GM19463 (cell line): ENCODE results near the gene HOXD9.

Experiments used
- ATAC-seq: cut with Tn5 transposase; IDR thresholded peaks from one replicate; pipeline ENCODE4 v1.9.1; 2021; ENCODE audit warnings: mild to moderate bottlenecking, moderate library complexity; ENCODE audit not compliant: unreplicated experiment

The HOXD9 gene

DNA sequence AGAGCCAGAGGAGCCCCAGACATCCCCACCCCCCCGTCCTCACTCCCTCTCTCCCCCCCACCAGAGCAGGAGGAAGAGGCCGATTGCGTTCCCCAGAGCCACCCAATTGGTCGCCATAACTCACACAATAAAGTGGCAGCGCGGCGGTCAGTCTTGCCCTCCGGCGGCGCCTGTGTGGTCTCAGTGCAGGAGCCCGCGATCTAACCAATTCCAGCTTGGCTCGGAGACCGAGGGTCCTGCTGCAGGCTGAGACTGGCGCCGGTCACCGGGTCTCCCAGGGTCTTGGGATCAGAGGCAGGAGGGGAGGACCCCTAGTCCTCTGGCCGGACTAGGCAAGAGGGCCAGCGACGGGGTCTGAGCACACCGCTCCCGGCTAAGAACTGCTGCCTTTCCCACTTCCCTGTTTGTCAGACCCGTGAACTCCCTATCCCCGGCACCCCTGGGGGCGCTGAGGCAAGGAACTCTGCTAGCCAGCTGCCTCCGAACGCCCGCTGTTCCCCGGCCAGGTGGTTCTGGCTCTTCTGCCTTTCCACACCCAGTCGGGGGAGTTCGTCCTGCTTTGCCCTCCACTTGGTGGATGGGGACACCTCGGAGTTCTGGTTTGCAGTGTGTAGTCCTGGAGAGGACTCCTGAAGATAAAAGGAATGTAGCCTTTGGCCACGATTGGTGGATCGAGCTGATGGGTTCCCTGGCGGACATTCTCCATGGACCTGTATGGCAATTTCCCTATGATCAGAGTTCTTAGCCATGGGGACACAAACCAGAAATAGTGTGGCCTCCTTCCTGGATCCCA, 24.0 kb upstream of the HOXD9 start:
- no peak for ATAC-seq

DNA sequence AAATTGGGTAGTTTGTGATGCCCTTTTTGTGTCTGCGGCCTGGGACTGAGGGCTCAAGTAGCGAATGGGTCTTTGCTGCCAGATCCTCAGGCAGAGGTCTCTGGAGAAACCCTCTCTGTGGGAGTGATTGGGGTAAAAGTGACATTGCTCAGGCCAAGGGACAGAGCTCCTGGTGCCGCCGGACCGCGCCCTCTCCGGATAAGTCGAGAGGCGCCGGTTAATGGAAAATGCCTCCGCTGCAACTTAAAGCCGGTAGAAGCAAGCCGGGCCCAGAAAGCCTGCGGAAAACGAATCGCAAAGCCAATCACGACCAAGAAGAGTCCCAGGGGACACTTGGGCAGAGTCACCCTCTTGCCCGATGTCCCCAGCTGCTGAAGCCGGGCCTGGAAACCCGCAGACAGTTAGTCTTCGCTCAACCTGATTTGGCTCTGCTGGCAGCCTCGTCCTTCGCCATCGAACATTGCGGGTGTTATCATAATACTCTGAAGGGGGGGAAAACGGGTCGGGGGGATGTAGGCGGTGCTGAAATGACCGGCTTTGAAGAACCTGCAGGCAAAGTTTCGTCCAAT, 23.3 kb upstream of the HOXD9 start:
- ATAC-seq: no peak

- no peak for ATAC-seq
Observed at GRCh38 chr2:176099728-176100546, 22.6 kb upstream of the HOXD9 start, which contains the start of gene HOXD12. Gene HOXD12, plus strand, starts transcription at chr2:176099795. Its CDS starts 7 bp downstream, at chr2:176099802.

DNA sequence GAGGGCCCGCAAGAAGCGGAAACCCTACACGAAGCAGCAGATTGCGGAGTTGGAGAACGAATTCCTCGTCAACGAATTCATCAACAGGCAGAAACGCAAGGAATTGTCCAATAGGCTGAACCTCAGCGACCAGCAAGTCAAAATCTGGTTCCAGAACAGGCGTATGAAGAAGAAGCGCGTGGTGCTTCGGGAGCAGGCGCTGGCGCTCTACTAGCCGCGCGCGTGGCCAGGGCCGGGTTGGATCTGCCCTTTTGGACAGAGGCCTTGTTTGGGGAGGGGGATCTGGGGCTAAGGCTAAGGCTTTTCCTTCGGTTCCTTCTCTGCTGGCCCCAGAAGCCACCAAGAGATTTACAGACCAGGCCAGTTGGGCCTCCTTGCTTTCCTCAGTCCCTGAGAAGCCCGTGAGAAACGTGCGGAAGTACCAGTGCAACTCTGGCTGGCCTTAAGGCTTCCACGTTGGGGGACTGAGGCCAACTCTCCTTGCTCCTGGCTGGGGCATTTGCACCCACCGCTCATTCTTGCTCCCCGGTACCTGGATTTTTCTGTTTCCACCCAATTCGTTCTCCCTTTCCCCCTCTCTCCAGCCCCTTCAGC, 21.9 kb upstream of the HOXD9 start:
- no peak for ATAC-seq

DNA sequence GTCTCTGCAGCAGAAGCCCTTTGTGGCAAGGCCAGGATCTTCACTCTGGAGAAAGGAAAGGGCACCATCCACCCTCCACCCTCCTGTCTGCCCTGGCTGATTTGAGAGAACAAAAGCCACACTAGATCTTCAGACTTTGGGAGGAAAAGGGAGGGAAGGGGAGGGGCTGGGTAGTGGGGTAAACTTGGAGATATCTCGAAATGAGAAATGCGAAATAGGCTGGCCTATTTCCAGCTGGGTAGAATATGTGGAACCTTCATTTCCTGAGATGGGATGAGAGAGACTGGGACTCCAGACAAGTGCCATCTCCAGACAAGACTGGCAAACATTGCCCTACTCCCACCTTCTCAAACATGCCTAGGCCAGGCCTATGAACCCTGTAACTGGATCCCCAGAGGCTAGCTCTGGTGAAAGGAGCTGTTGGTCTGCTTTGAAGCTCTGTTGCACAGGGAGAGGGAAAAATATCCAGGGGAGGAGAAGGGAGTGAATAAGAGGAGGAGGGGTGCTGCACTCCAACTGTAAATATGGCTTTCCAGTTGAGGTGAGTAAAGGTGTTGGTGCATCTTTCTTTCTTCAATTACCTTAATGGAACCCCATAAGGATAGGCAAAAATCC, 21.2 kb upstream of the HOXD9 start:
- ATAC-seq: no peak

- no peak for ATAC-seq
Observed at GRCh38 chr2:176101842-176102241, 20.7 kb upstream of the HOXD9 start.

GRCh38 chr2:176102309-176102866, 20.1 kb upstream of the HOXD9 start:
- ATAC-seq: no peak

DNA sequence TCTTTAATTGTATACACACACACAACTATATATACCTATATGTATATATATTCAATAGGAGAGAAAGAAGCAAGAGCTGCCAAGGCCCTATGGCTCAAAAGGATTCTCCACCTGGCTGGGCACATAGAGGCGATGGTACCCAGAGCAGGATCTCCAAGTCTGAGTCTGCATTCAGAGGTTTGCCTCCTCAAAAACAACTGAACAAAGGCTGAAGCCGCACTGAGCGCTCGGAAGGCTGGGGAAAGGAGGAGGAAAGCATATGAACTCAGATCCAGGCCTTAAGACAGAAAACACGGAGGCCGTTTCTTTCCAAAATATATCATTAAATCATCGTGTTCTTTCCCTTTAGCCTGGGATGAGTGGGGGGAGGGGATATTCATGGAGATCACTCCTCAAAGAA, 19.3 kb upstream of the HOXD9 start:
- ATAC-seq: no peak

GRCh38 chr2:176103742-176104315, 18.7 kb upstream of the HOXD9 start:
- no peak for ATAC-seq

DNA sequence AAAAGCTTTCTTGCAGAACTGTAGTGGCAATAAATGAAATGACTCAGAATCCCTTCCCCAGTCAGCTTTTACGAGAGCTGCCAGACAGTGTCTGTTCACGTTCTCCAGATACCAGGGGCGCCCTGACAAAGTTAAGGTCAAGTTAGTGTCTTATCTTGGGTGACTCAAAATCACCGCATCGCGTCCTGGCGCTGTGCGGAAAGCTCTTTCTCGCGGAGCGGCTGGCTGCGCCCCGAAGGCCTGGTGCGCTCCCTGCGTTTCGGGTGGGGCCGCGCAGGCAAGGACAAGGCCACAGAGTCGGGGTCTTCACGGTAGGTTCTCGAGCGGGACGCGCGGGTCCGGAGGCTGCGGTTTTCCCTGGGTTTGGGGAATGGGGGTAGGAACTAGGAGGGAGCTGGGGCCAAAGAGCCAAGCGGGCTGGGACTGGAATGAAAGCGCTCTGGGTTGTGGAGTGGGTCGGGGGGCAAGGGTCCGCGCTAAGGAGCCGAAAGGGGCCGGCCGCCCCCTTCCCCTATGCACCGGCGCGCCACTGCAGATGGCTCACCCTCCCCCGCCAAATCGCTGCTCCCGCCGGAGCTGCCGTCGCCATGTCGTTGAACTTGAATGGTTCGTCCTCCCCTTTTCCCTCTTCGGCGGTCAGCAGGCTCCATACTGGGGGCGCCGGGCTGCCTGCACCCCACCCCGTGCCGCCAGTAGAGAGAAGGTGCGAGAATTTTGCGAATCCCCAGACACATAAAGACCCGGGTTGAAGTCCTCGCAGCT, 18.0 kb upstream of the HOXD9 start:
- ATAC-seq: no peak

- ATAC-seq: no peak
Observed at GRCh38 chr2:176105078-176105729, 17.3 kb upstream of the HOXD9 start.

DNA sequence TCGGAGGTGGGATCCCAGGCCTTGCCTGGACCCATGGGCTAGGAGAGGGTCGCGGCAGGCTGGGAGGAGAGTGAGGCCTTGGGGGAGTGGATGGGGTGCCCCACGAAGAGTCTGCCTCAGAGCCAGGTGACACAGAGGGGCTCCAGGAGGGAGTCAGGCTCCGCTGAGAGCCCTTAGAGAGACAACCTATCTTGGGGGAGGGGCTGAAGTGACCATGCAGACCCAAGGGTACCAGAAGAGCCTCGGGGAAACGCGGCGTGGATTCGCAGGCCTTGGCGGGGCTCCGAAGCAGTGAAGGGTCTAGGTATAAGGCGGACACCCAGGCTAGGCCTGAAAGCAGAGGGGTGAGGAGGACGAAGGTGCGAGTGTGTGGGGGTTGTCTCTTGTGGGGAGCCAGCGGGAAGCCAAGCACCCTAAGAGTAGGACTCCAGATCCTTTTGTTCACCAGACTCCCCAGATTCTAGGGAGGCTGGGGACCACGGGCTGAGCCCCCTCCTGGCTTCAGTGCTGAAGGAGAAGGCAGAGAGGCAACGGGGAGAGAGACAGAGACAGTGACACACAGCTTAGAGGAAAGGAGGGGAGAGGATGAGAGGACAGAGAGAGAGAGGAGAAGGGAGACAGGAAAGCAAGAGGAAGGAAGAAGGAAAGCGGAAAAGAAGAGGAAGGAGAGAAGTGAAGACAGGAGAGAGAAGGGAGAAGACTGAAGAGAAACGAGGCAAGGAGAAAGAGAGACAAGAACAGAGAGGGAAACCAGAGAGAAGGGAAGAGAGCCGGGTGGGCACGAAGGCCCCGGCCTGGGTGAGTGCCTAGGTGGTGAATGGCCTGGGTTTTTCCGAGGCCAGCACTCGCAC, 16.6 kb upstream of the HOXD9 start:
- ATAC-seq: no peak

DNA sequence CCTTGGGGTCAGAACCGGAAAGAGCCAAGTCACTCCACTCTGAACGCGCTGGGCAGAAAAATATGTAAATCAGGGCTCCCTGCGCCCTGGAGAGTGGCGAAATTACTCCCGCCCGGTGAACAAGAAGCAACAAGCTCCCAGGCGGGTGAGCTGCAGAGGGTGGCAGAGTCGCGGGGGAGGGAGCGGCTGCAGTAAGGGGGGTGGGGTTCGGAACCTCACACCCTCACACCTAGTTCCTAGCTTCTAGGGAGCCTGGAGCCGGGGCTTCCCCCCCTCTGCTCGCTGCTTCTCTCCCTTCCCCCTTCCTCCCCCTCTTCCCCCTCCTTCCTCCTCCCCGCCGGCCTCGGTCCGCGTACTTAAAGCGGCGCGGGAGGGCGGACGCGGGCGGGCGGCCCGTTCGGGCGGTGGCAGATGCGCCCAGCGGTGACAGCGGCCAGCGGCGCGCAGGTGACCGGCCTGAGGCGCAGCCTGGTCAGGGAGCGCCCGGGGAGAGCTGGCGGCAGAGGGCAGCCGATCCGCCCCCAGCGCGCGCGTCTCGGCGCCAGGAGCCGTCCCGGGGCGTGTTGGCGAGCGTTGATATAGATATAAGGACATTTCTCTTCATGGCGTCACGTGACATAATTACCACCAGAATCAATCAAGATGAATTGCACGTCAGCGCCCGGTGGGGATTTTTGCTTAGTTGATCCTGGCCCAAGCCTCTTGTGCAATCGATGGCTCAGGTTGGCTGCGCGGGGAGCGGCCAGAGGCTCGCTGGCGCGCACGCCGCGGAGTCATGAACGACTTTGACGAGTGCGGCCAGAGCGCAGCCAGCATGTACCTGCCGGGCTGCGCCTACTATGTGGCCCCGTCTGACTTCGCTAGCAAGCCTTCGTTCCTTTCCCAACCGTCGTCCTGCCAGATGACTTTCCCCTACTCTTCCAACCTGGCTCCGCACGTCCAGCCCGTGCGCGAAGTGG, 15.7 kb upstream of the HOXD9 start, which contains the start of gene HOXD11:
HOXD11 (plus strand) TSS at position 700 of the 959 bp plus-strand sequence; CDS start at position 776, 76 bp downstream.
- ATAC-seq: no peak

DNA sequence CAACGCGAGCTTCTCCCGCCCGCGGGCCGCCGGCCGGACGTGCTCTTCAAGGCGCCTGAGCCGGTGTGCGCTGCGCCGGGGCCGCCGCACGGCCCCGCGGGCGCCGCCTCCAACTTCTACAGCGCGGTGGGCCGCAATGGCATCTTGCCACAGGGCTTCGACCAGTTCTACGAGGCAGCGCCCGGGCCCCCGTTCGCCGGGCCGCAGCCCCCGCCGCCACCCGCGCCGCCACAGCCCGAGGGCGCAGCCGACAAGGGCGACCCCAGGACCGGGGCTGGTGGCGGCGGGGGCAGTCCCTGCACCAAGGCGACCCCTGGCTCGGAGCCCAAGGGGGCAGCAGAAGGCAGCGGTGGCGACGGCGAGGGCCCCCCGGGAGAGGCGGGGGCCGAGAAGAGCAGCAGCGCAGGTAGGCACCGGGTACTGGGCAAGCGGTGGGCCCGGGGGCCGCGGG, 14.8 kb upstream of the HOXD9 start:
- ATAC-seq: no peak

GRCh38 chr2:176109192-176109901, 13.2 kb upstream of the HOXD9 start:
- ATAC-seq: no peak

GRCh38 chr2:176109946-176110345, 12.6 kb upstream of the HOXD9 start:
- ATAC-seq: no peak
